GM18870 (cell line): Measurements from ENCODE around the gene MAPK10.
"Not testable (repeated sequence)": the region's sequence is repeated elsewhere in the genome, so short reads cannot be mapped to it uniquely, and the experiment has no call there.

ENCODE experiments used
- ATAC-seq: cut with Tn5 transposase; IDR thresholded peaks from one replicate; pipeline ENCODE4 v1.9.1; 2021; ENCODE audit warnings: moderate library complexity; ENCODE audit not compliant: unreplicated experiment

MAPK10 gene

DNA sequence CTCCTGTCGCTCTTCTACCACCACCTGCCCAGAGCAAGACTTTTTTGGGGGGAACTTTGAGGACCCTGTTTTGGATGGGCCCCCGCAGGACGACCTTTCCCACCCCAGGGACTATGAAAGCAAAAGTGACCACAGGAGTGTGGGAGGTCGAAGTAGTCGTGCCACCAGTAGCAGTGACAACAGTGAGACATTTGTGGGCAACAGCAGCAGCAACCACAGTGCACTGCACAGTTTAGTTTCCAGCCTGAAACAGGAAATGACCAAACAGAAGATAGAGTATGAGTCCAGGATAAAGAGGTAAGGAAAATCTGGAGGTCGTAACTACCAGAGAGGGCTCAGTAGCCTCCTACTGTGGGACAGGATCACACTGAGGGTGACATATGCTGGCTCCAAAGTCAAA, 364.5 kb downstream of the MAPK10 start:
- peak; percentile 67 for ATAC-seq

DNA sequence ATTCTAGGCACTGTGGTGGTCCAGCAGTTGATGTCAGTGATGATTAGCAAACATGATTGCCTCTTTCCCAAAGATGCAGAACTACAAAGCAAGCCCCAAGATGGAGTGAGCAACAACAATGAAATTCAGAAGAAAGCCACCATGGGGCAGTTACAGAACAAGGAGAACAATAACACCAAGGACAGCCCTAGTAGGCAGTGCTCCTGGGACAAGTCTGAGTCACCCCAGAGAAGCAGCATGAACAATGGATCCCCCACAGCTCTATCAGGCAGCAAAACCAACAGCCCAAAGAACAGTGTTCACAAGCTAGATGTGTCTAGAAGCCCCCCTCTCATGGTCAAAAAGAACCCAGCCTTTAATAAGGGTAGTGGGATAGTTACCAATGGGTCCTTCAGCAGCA, 365.3 kb downstream of the MAPK10 start:
- ATAC-seq = no peak

DNA sequence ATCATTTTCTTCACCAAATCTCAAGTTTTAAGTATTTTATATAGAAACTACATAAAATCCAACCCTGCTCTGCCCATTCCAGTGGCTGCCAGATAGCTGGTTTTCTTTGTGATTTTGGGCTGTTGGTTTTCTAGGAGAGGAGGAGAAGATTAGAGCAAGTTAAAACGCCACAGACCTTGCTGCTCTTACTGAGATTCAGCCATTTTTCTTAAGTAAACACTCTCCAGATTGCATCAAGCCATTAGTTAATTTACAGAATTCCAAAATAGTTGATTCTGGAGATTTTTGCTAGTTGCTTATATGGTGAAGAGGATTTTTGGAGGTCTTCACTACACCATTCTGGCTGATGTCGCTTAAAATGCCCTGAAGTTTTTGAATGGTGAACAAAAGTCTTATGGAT, 366.2 kb downstream of the MAPK10 start:
- no peak for ATAC-seq

DNA sequence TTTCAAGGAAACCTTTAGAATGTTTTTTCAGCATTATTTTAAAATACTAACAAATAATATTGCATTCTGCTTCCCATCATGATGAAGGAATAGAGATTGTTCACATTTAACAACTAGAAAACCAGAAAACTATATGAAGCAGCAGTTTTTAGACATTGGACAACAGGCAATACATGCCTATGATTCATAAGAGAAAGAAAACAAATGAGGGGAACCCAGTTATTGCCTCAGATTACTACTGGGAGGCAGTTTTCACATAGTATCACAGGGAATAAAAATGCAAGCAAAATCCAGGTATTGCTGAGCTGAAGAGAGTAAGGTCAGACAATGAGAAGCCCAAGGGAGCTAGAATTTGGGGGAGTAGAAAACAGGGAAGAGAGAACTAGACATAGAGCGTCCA, 373.6 kb downstream of the MAPK10 start:
- no peak for ATAC-seq

DNA sequence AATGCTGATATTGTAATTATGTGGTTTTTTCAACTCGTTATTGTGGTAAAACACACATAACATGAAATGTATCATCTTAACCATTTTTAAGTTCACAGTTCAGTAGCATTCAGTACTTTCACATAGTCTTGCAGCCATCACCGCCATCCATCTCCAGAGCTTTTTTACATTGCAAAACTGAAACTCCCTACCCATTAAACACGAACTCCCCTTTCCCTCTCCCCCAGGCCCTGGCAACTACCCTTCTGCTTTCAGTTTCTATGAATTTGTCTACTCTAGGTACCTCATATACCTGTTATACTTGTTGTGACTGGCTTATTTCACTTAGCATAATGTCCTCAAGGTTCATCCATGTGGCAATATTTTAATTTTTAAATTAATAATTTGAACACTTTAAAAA, 380.6 kb downstream of the MAPK10 start:
- peak; percentile 100 for ATAC-seq

DNA sequence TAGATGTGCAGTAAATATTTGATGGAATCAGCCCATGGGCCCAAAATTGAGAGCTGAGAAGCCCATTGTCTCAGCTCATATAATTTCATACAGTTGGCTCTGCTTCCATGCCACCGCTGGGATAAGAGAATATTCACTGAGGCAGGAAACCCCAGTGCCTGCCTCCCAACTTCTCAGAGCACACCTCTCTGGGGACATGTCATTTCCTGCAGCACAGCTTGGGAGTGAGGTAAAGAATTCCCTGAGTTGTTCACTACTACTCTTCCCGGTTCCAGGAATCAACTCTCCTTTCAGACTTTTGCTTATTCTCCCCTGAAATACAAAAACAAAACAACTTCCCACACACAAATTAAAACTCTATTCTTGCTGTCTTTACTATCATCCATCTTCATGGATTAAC, 389.3 kb downstream of the MAPK10 start:
- ATAC-seq = no peak

DNA sequence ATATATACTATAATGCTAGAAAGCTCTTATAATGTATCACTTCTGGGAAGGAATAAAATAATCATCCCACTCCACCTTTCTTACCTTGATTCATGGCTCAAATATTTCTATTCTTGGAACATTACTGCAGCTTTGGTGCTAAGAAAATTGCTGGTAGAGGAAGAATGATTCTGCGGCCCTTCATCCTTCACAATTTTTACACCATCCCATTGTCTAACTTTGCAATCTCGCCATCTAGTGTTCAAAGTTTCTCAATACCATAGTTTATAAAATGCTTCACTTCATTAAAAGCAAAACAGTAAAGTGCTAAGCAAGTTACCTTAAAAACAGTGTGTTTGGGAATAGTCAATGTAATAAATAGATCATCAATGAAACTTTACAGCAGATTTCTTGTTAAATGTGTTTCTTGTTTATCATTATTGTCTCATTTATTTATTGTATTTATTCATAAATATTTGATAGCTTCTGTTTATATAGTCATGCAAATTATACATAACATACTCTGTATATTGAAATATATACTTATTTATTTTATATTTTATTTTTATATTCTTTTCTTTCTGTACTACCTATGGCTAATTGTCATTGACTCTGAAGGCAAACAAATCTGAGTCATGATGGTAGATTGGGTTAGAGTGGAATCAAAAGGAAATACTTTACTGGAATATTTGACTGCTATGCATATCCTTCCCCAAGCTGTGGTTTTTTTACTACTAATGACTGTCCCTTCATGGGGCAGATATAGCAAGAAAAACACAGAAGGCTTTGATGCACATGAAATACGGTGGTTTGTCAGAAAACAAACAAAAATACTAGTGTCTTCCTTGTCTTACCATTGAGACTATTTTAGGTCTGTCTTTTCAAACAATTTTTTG, 390.7 kb downstream of the MAPK10 start:
- peak; percentile 61 for ATAC-seq

DNA sequence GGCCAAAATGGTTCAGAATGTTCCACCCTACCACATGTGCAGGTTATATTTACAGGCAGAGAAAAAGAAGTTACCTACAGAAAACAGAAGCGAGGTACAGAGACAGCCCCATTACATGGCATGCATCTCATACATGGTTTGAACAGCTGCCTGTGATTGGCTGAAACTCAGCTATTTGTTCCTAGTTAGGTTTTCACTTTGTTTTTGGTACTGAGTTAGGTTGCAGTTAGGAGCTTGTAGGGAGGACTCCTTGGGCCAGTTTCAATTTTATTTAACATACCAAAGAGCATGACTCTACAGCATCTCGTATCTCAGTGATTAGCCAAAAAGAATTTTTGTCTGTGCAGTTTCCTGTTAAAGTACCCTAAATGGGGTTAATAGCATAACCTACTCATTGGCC, 392.0 kb downstream of the MAPK10 start:
- no peak for ATAC-seq

DNA sequence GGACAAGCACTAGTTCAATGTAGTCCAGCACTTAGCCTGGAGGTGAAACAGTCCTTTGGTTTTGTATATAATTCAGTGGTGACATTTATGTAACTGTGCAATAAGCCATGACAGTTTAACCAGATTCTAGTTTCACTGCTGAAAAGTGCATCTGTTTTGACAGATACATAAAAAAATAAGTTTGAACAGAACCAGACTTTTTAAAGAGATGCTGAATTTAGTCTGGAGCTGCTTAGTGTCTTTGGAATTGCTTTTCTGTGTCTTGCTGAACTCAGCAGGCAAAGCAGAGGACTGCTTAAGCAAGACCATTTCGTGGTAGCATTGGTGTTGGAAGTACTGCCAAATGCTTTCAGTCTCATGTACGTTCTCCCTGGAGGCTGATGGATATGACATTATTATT, 393.5 kb downstream of the MAPK10 start:
- no peak for ATAC-seq

DNA sequence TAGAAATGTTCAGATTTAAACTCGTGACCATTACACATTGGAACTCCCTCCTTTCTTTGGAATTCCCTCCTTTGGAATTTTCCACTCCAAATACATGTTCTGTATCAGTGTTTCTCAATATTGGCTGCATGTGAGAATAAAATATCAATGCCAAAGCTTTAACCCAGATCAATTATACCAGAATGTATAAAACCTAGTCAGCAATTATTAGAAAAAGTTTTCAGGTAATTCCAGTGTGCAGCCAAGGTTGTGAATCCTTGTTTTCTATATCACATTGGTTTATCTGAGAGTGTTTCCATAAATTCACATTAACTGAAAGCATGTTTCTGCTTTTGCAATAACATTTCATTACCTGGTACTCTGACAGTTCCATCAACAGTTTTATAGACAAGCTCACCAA, 394.3 kb downstream of the MAPK10 start:
- ATAC-seq = no peak

DNA sequence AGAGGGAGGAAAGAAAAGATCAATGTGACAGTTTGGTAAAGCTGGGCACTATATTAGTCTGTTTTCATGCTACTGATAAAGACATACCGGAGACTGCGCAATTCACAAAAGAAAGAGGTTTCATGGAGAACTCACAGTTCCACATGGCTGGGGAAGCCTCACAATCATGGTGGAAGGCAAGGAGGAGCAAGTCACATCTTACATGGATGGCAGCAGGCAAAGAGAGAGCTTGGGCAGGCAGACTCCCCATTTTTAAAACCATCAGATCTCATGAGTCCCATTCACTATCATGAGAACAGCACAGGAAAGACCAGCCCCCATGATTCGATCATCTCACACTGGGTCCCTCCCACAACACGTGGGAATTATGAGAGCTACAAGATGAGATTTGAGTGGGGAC, 394.8 kb downstream of the MAPK10 start:
- ATAC-seq = not testable (repeated sequence)

DNA sequence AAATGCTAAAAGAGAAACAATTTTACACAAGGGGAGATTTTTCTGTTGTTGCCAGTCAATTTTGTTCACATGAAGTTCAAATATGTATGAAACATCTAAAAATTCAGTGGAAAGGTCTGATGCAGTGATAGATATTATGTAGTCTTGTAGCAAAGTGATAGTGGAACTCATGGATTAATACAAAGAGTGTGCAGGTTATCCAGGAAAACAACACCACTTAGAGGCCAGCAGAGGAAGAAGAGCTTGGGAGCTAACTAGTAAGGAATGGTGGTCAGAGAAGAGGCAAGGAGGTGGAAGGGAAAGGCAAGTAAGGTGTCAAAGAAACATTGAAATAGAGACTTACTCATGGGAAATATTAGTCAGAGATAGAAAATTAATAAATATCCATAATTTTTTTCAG, 395.6 kb downstream of the MAPK10 start:
- no peak for ATAC-seq

DNA sequence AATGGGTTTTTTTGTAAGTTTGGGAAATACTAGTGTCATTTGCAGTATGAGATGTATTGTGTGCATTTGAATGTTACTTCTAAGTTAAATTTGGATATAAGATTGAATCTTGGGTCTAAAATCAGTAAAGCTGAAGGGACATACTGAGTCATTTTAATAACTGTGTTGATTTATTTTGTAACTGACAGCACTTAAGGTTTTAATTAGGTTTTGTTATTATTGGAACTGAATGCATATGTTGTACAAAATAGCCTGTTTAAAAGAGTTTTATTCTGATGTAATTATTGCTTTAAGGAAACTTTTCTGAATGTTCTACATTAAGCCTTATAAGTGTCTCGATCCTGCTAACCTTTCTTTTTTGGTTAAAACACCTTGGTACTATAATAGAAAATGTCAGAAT, 396.6 kb downstream of the MAPK10 start:
- ATAC-seq = no peak

DNA sequence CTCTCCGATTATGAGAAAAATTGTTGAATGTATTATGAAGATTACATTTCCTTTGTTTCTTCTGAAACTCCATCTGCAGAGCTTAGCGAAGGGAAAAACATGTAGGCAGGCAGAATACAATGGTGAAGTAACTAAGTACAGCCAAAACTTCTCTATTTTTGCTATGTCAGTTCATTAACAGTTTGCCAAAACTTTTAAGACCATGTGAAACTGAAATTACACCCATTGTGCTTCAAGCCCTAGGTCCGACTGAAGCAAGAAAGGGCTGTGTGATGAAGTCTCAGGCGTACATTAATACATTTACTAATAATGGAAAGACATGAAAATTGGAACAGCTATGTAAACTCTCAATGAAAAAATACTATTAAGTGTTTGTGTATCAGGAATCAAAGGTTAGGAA, 398.0 kb downstream of the MAPK10 start:
- ATAC-seq = no peak

DNA sequence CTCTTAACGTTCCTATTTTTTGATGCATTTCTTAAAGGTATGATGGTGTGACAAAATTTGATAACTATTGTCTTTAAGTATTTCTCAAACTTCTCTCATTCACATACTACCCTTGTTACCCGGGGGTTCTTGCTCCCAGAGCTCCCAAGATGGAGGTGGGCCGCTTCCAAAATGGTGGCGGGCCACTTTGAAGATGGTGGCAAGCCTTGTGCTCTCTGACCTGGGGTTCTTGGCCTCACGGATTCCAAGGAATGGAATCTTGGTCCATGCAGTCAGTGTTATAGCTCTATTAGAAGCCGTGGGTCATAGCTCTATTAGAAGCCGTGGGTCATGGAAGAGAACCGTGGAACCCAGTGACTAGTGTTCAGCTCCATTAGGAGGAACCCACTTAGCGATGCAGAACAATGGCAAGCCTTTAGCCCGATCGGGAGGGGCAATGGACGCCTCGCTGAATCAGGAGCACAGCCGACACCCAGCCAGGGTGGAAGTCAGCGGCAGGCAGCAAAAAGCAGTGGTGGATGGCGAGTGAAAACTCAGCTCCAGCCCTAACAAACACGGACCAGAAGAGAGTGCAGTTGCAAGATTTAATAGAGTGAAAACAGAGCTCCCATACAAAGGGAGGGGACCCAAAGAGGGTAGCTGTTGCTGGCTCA, 403.4 kb downstream of the MAPK10 start:
- ATAC-seq = no peak

DNA sequence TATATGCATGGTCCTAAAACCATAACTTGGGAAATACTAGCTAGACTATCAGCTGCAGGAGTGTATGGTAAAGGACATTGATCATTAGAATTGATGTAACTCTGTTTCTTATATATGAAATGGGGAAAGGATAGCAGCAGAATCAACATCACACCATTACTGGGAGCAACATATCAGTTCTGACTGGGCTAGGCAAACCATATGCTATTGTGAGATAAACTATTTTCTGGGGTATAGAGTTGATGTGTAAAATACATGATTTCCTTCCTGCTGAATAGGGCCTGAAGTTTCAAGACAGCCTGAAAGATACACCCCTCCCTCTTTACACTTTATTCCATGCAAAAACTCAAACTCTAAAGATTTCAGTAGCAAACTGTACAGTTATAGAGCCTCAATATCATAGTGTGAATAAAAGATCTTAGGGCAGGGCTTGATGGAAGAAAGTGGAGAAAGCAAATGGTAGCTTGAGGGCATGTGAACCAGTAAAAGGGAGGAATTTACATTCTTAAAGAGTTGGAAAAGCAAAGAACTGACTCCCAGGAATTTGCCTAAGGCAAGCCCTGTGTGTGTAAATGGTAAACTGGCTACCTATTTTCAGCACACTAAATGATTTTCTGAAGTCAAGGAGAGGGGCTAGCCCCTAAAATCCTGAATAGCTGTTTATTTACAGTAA, 404.1 kb downstream of the MAPK10 start:
- no peak for ATAC-seq

DNA sequence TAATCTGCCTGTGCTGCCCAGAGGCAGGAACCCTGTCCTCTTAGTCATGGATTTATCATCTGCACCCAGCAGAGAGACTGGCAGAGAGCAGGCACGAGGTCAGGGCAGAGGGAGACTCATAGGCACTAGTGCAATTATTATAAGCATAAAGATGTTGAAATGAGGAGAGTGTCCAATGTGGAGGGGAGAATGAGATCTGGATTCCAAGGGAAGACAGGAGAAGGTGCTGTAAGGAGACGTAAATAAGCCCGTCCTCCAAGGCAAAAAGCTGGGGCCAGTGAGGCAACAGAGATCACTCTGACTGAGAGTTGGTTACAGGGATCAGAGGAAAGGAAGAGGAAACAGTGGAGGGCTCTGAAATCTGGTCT, 406.2 kb downstream of the MAPK10 start:
- no peak for ATAC-seq

DNA sequence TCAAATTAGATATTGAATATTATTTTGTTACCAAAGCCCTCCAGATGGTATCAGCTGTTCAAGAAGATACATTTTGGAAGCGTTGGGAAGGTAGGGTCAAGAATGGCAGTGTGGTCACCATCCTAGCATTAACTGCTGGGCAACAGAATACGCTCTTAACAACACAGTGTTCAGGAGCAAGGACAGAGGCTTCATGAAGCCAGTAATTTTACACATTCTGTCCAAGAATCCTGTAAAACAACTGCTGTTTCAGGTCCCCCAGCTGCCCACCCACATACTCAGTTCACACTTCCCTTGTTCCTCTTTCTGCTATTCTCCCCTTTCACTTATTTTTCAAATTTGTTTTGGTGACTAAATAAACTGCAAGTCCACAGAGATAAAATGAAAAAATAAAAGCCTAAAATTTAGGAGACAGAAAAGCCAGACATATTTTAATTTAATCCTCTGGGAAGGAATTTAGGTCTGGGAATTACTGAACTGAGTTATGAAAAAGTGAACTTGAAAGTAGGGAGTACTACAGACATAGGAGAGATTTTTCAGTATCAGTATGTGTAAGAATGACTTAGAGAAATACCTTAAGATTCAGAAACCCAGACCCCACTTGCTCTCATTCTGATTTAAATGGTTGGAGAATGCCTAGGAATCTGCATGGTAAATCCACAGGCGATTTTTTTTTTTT, 406.7 kb downstream of the MAPK10 start:
- peak; percentile 59 for ATAC-seq

DNA sequence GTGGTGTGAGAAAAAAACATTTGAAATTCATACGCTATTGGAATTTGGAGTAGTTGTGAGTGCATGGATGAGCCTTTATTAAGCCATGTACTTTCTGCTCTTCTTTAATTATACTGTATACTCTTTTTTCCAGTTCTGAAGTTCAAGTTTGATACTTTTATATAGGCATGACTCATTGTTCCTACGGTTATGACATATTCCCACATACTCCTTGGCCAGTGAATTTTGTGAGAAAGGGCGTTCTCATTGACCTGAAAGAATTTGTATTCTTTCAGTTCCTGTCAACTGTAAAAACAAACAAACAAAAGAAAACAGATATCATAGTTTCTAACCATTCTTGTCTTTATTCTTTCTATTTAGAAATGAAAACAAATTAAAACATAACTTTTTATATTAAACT, 407.3 kb downstream of the MAPK10 start:
- ATAC-seq = no peak

DNA sequence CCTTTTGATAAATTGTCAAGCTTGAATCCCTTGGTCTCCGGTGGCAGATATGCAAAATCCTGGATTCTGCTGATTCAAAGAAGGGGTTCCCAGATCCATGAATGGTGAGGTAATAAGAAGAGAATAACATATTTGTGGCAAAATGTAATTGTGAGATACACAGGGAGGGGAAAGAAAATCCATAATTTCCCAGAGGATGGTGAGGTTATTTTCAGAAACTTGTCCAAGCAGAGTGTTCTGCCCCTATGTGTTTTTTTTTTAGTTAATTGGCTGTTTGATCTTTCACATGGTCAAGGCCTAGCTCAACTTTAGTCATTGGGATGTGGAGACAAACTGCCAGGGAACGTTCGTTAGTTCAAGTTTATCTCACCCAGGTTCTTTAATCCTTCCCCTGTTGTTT, 408.8 kb downstream of the MAPK10 start:
- ATAC-seq = no peak

DNA sequence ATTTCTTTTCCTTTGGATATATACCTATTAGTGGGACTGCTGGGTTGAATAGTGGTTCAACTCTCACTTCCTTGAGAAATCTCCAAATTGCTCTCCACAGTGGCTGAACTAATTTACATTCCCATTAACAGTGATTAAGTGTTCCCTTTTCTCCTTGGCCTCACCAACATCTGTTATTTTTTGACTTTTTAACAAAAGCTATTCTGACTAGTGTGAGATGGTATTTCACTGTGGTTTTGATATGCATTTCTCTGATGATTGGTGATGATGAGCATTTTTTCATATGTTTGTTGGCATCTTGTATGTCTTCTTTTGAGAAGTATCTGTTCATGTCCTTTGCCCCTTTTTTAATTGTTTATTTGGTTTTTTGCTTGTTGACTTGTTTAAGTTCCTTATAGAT, 413.0 kb downstream of the MAPK10 start:
- no peak for ATAC-seq

DNA sequence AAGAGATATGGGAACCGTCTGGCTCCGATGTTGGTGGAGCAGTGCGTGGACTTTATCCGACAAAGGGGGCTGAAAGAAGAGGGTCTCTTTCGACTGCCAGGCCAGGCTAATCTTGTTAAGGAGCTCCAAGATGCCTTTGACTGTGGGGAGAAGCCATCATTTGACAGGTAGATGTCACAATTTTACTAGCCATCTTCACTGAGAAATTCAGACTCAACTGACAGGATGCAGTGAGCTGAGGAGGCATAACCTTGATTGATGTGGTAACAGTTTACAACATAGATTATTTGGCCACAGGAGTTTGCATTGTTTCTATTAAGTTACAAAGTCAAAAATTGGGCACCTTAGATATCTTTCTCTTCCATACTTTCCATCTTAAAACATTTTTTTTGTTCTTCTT, 417.7 kb downstream of the MAPK10 start:
- ATAC-seq = no peak
